ENCODE data around the gene AQP2.

GRCh38 chr12:49920241-49920914 is 30.2 kb upstream of the AQP2 start:
- TF ChIP-seq CTCF (IDR thresholded peaks at IDR 0.05) (no peak), POLR2AphosphoS5 (IDR thresholded peaks at IDR 0.05) (no peak)
